GM21526 (cell line): ENCODE measurements around the gene NFE2L1.
A peak's percentile ranks its signal among the peaks of the same experiment; 100 is the strongest.
"Not testable (repeated sequence)": the region's sequence is repeated elsewhere in the genome, so short reads cannot be mapped to it uniquely, and the experiment has no call there.

Source experiments
- ATAC-seq: cut with Tn5 transposase; IDR thresholded peaks from one replicate; pipeline ENCODE4 v1.9.1; 2021; ENCODE audit warnings: moderate library complexity; ENCODE audit not compliant: unreplicated experiment, low FRiP score

Gene NFE2L1

GRCh38 chr17:48066656-48067055 is 18.5 kb downstream of the NFE2L1 start:
- ATAC-seq: no peak

- no peak for ATAC-seq
Measured at GRCh38 chr17:48067245-48067644, 19.1 kb downstream of the NFE2L1 start.

- not testable (repeated sequence) for ATAC-seq
Measured at GRCh38 chr17:48067808-48068207, 19.6 kb downstream of the NFE2L1 start.

- no peak for ATAC-seq
Measured at GRCh38 chr17:48068491-48068961, 20.4 kb downstream of the NFE2L1 start.

- ATAC-seq: no peak
Measured at GRCh38 chr17:48070195-48070594, 22.0 kb downstream of the NFE2L1 start.

- ATAC-seq: no peak
Measured at GRCh38 chr17:48071654-48072053, 23.5 kb downstream of the NFE2L1 start.

- not testable (repeated sequence) for ATAC-seq
Measured at GRCh38 chr17:48072811-48073210, 24.7 kb downstream of the NFE2L1 start.

- not testable (repeated sequence) for ATAC-seq
Measured at GRCh38 chr17:48073566-48074094, 25.5 kb downstream of the NFE2L1 start.

GRCh38 chr17:48074322-48075081 is 26.3 kb downstream of the NFE2L1 start:
- no peak for ATAC-seq

GRCh38 chr17:48077152-48077551 is 29.0 kb downstream of the NFE2L1 start:
- not testable (repeated sequence) for ATAC-seq

GRCh38 chr17:48081858-48082257 is 33.7 kb downstream of the NFE2L1 start:
- ATAC-seq: no peak

- ATAC-seq: no peak
Measured at GRCh38 chr17:48084932-48085331, 36.8 kb downstream of the NFE2L1 start.

GRCh38 chr17:48093341-48094045 is 45.3 kb downstream of the NFE2L1 start:
- no peak for ATAC-seq

GRCh38 chr17:48095611-48096010 is 47.5 kb downstream of the NFE2L1 start:
- no peak for ATAC-seq

- no peak for ATAC-seq
Measured at GRCh38 chr17:48100160-48100559, 52.0 kb downstream of the NFE2L1 start.

- no peak for ATAC-seq
Measured at GRCh38 chr17:48100591-48101011, 52.4 kb downstream of the NFE2L1 start.

GRCh38 chr17:48101012-48101720 is 53.0 kb downstream of the NFE2L1 start, which contains the start of gene CBX1:
Gene CBX1 (minus strand): TSS chr17:48101478. CDS start chr17:48077004, 24,474 bp downstream.
- ATAC-seq: peak; percentile 80

GRCh38 chr17:48102043-48102750 is 54.0 kb downstream of the NFE2L1 start:
- ATAC-seq: no peak

- no peak for ATAC-seq
Measured at GRCh38 chr17:48102798-48103715, 54.9 kb downstream of the NFE2L1 start.
